ENCODE data around the gene ERI3.

- TF ChIP-seq CTCF (IDR thresholded peaks at IDR 0.05) (no peak), POLR2AphosphoS5 (IDR thresholded peaks at IDR 0.05; ENCODE audit: insufficient read depth in 1 of 2, low read depth in 1 of 2) (no peak)
Observed at GRCh38 chr1:44273560-44274350, 81.3 kb downstream of the ERI3 start.

Measured in vagina (tissue), 2 donors.